ENCODE data around the gene AJM1. TPM values are rescaled to one million over a fixed set of nuclear protein-coding genes. Genes with fewer than 3 reads are reported as not detected.
"Not testable (repeated sequence)": the region's sequence is repeated elsewhere in the genome, so short reads cannot be mapped to it uniquely, and the experiment has no call there.

AJM1 gene
- total RNA-seq, 1 donor from 2014 or later, result 3.3 TPM

GRCh38 chr9:136882109-136882946, 40.0 kb downstream of the AJM1 start:
- Histone ChIP-seq H3K27ac (ENCODE audit: low read depth, low read length) (no peak overlapping the region), H3K9me3 (ENCODE audit: insufficient read depth, low read depth, low read length) (no peaks in the 10 kb centered on the region), H3K9ac (ENCODE audit: low read length) (peak overlapping the region; percentile 6), H2AFZ (ENCODE audit: low read depth, low read length) (peak overlapping the region; percentile 63), H4K20me1 (ENCODE audit: insufficient read depth, low read length) (peaks cover 2% of the 10 kb centered on the region), H3K79me2 (ENCODE audit: insufficient read depth, low read length) (peaks cover 8% of the 10 kb centered on the region), H3K27me3 (ENCODE audit: insufficient read depth, low read length) (no peaks in the 10 kb centered on the region), H3K4me2 (ENCODE audit: low read length) (peak overlapping the region; percentile 73), H3K36me3 (ENCODE audit: insufficient read depth, low read length) (no peaks in the 10 kb centered on the region), H3K4me3 (ENCODE audit: insufficient read depth, low read depth, low read length) (peak overlapping the region; percentile 3), H3K4me1 (ENCODE audit: insufficient read depth, low read length) (peaks cover 15% of the 10 kb centered on the region)
- Mint-ChIP-seq H3K36me3 (ENCODE audit: low read depth, unreplicated experiment) (no peaks in the 10 kb centered on the region), H3K9me3 (ENCODE audit: unreplicated experiment) (no peaks in the 10 kb centered on the region), H3K27me3 (ENCODE audit: low read depth, unreplicated experiment) (no peaks in the 10 kb centered on the region), H3K27ac (ENCODE audit: unreplicated experiment) (peak overlapping the region; percentile 26), H3K4me1 (ENCODE audit: low read depth, unreplicated experiment) (peaks cover 9% of the 10 kb centered on the region), H3K4me3 (ENCODE audit: unreplicated experiment) (peak overlapping the region; percentile 50)
- TF ChIP-seq EZH2 (IDR thresholded peaks at IDR 0.05; ENCODE audit: insufficient read depth, low read length) (no peak), CTCF (IDR thresholded peaks at IDR 0.05; ENCODE audit: insufficient read depth, low read depth, low read length) (no peak)
- FAIRE-seq, result no peak
- DNase-seq (ENCODE audit: low read depth), result peak; percentile 67

GRCh38 chr9:136882947-136883283, 40.6 kb downstream of the AJM1 start:
- not testable (repeated sequence) for H3K9ac ChIP-seq (ENCODE audit: low read length); FAIRE-seq; H3K4me3 ChIP-seq (ENCODE audit: insufficient read depth, low read depth, low read length); H3K27ac ChIP-seq (ENCODE audit: low read depth, low read length); H3K27me3 Mint-ChIP-seq (ENCODE audit: low read depth, unreplicated experiment); H3K27me3 ChIP-seq (ENCODE audit: insufficient read depth, low read length); H3K9me3 Mint-ChIP-seq (ENCODE audit: unreplicated experiment); DNase-seq (ENCODE audit: low read depth); H3K36me3 Mint-ChIP-seq (ENCODE audit: low read depth, unreplicated experiment); H3K9me3 ChIP-seq (ENCODE audit: insufficient read depth, low read depth, low read length); H4K20me1 ChIP-seq (ENCODE audit: insufficient read depth, low read length); H3K36me3 ChIP-seq (ENCODE audit: insufficient read depth, low read length)
- peaks cover 11% of the 10 kb centered on the region for H3K4me1 Mint-ChIP-seq (ENCODE audit: low read depth, unreplicated experiment)
- Histone ChIP-seq H3K4me2 (ENCODE audit: low read length) (peak overlapping the region; percentile 73), H3K4me1 (ENCODE audit: insufficient read depth, low read length) (peaks cover 15% of the 10 kb centered on the region), H3K79me2 (ENCODE audit: insufficient read depth, low read length) (peaks cover 13% of the 10 kb centered on the region), H2AFZ (ENCODE audit: low read depth, low read length) (peak overlapping the region; percentile 63)
- peak overlapping the region; percentile 50 for H3K4me3 Mint-ChIP-seq (ENCODE audit: unreplicated experiment)
- H3K27ac Mint-ChIP-seq (ENCODE audit: unreplicated experiment), result peak overlapping the region; percentile 26

- not testable (repeated sequence) for H3K9ac ChIP-seq (ENCODE audit: low read length); H3K4me3 ChIP-seq (ENCODE audit: insufficient read depth, low read depth, low read length); H3K27ac ChIP-seq (ENCODE audit: low read depth, low read length); H3K9me3 ChIP-seq (ENCODE audit: insufficient read depth, low read depth, low read length); H2AFZ ChIP-seq (ENCODE audit: low read depth, low read length); H3K36me3 Mint-ChIP-seq (ENCODE audit: low read depth, unreplicated experiment); H3K4me3 Mint-ChIP-seq (ENCODE audit: unreplicated experiment); H3K27me3 ChIP-seq (ENCODE audit: insufficient read depth, low read length); H4K20me1 ChIP-seq (ENCODE audit: insufficient read depth, low read length); FAIRE-seq; H3K9me3 Mint-ChIP-seq (ENCODE audit: unreplicated experiment); DNase-seq (ENCODE audit: low read depth); H3K27ac Mint-ChIP-seq (ENCODE audit: unreplicated experiment); H3K36me3 ChIP-seq (ENCODE audit: insufficient read depth, low read length); H3K4me2 ChIP-seq (ENCODE audit: low read length); H3K27me3 Mint-ChIP-seq (ENCODE audit: low read depth, unreplicated experiment)
- peaks cover 11% of the 10 kb centered on the region for H3K4me1 Mint-ChIP-seq (ENCODE audit: low read depth, unreplicated experiment)
- H3K79me2 ChIP-seq (ENCODE audit: insufficient read depth, low read length), result peaks cover 20% of the 10 kb centered on the region
- H3K4me1 ChIP-seq (ENCODE audit: insufficient read depth, low read length), result peaks cover 15% of the 10 kb centered on the region
Measured at GRCh38 chr9:136883670-136884069, 41.4 kb downstream of the AJM1 start.

Data from astrocyte (in vitro differentiated cells and primary cell).